GM12878 (cell line): ENCODE measurements around the gene MSRB2.

Source experiments
- CBX5 ChIP-seq: sonication (generic); IDR thresholded peaks from 2 replicates; pipeline ENCODE4 v1.6.1; 2016; ENCODE audit warnings: low read depth, moderate library complexity, mild to moderate bottlenecking, inconsistent platforms
- CEBPB ChIP-seq, 2 experiments: fragments of 150-350 bp in 1 of 2; IDR thresholded peaks; 2 replicates each; pipeline ENCODE4 v1.6.1; 2012 to 2014; ENCODE audit warnings: low read depth in 2 of 2, low read length in 2 of 2, borderline replicate concordance in 1 of 2, inconsistent platforms in 1 of 2
- EED ChIP-seq: sonication (generic); IDR thresholded peaks from 2 replicates; pipeline ENCODE4 v1.6.1; 2016; ENCODE audit warnings: antibody characterized with exemption, low read depth
- POLR2A ChIP-seq: IDR thresholded peaks from 2 replicates; pipeline ENCODE4 v1.6.1; 2011; ENCODE audit warnings: low read depth, mild to moderate bottlenecking, low read length
- ZBED1 ChIP-seq: IDR thresholded peaks from 2 replicates; pipeline ENCODE4 v1.6.1; 2016; ENCODE audit warnings: borderline replicate concordance
- TF ChIP-seq, protein P1 (sequence below): IDR thresholded peaks from 2 replicates; pipeline ENCODE4 v1.6.1; 2012; ENCODE audit warnings: mild to moderate bottlenecking, low read depth, low read length
- TF ChIP-seq, protein P2 (sequence below): fragments of 450-650 bp; IDR thresholded peaks from 2 replicates; pipeline ENCODE4 v1.6.1; 2018; ENCODE audit warnings: mild to moderate bottlenecking, low read depth, moderate library complexity; ENCODE audit not compliant: partially characterized antibody
- TF ChIP-seq, protein P3 (sequence below), 3 experiments: IDR thresholded peaks in 2 of 3; conservative IDR thresholded peaks in 1 of 3; 2 replicates each; pipeline ENCODE4 v1.5.1; 2011; ENCODE audit warnings: low read depth in 3 of 3, low read length in 3 of 3, mild to moderate bottlenecking in 3 of 3, control low read depth in 2 of 3, moderate library complexity in 2 of 3, inconsistent platforms in 1 of 3, mixed read lengths in 1 of 3; ENCODE audit not compliant: control insufficient read depth in 2 of 3, insufficient read depth in 1 of 3; ENCODE audit errors: extremely low read depth in 1 of 3
- TF ChIP-seq, protein P4 (sequence below): IDR thresholded peaks from 2 replicates; pipeline ENCODE4 v1.6.1; 2012; ENCODE audit warnings: low read depth, low read length, improper control_type of control experiment

DNA sequence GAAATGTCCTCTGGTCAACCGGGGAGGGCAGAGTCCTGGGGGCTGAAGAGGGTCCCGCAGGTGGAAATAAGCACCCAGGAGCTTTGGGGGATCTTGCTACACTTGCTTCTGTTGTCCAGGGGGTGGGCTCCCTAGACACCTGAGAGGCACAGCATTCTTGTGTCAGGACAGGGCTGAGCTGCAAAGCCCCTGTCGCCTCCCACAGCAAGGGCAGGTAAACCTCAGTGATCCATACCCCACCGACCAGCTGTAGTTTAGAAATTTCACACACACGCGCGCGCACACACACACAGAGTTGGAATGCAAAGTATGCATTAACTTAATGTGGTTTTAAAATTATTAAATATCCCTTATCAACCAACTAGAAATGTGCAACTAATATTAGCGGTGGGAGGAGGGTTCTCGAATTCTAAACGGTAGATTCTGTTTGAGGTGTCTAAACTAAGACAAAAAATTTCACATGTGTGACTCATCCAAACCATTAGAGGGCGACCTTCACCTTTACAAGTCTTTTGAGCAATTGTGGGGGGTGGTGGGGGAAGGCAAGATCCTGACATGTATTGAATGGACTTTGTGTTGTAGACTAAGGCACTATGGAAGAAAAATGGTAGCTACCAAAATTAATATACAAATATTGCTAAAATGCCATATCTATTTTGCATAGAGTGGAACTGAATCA lies 62.5 kb downstream of the MSRB2 start:
- no peak for TF ChIP-seq EED
- TF ChIP-seq, protein P1, sequence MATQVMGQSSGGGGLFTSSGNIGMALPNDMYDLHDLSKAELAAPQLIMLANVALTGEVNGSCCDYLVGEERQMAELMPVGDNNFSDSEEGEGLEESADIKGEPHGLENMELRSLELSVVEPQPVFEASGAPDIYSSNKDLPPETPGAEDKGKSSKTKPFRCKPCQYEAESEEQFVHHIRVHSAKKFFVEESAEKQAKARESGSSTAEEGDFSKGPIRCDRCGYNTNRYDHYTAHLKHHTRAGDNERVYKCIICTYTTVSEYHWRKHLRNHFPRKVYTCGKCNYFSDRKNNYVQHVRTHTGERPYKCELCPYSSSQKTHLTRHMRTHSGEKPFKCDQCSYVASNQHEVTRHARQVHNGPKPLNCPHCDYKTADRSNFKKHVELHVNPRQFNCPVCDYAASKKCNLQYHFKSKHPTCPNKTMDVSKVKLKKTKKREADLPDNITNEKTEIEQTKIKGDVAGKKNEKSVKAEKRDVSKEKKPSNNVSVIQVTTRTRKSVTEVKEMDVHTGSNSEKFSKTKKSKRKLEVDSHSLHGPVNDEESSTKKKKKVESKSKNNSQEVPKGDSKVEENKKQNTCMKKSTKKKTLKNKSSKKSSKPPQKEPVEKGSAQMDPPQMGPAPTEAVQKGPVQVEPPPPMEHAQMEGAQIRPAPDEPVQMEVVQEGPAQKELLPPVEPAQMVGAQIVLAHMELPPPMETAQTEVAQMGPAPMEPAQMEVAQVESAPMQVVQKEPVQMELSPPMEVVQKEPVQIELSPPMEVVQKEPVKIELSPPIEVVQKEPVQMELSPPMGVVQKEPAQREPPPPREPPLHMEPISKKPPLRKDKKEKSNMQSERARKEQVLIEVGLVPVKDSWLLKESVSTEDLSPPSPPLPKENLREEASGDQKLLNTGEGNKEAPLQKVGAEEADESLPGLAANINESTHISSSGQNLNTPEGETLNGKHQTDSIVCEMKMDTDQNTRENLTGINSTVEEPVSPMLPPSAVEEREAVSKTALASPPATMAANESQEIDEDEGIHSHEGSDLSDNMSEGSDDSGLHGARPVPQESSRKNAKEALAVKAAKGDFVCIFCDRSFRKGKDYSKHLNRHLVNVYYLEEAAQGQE, result no peak
- TF ChIP-seq, protein P2, sequence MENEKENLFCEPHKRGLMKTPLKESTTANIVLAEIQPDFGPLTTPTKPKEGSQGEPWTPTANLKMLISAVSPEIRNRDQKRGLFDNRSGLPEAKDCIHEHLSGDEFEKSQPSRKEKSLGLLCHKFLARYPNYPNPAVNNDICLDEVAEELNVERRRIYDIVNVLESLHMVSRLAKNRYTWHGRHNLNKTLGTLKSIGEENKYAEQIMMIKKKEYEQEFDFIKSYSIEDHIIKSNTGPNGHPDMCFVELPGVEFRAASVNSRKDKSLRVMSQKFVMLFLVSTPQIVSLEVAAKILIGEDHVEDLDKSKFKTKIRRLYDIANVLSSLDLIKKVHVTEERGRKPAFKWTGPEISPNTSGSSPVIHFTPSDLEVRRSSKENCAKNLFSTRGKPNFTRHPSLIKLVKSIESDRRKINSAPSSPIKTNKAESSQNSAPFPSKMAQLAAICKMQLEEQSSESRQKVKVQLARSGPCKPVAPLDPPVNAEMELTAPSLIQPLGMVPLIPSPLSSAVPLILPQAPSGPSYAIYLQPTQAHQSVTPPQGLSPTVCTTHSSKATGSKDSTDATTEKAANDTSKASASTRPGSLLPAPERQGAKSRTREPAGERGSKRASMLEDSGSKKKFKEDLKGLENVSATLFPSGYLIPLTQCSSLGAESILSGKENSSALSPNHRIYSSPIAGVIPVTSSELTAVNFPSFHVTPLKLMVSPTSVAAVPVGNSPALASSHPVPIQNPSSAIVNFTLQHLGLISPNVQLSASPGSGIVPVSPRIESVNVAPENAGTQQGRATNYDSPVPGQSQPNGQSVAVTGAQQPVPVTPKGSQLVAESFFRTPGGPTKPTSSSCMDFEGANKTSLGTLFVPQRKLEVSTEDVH, result no peak
- TF ChIP-seq, protein P3, sequence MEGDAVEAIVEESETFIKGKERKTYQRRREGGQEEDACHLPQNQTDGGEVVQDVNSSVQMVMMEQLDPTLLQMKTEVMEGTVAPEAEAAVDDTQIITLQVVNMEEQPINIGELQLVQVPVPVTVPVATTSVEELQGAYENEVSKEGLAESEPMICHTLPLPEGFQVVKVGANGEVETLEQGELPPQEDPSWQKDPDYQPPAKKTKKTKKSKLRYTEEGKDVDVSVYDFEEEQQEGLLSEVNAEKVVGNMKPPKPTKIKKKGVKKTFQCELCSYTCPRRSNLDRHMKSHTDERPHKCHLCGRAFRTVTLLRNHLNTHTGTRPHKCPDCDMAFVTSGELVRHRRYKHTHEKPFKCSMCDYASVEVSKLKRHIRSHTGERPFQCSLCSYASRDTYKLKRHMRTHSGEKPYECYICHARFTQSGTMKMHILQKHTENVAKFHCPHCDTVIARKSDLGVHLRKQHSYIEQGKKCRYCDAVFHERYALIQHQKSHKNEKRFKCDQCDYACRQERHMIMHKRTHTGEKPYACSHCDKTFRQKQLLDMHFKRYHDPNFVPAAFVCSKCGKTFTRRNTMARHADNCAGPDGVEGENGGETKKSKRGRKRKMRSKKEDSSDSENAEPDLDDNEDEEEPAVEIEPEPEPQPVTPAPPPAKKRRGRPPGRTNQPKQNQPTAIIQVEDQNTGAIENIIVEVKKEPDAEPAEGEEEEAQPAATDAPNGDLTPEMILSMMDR (IDR thresholded peaks at IDR 0.05 in 2 of 3, conservative IDR thresholded peaks at IDR 0.05 in 1 of 3; ENCODE audit: control insufficient read depth in 2 of 3, extremely low read depth in 1 of 3, insufficient read depth in 1 of 3, low read depth in 3 of 3, low read length in 3 of 3), result peak in 2 of 3 experiments; percentile 48 to 49; a peak in 3 of 6 replicates
- no peak for TF ChIP-seq CBX5
- TF ChIP-seq POLR2A, result no peak
- TF ChIP-seq ZBED1, result no peak
- TF ChIP-seq CEBPB (IDR thresholded peaks at IDR 0.05; ENCODE audit: borderline replicate concordance in 1 of 2, low read depth in 2 of 2, low read length in 2 of 2), result no peak
- TF ChIP-seq, protein P4, sequence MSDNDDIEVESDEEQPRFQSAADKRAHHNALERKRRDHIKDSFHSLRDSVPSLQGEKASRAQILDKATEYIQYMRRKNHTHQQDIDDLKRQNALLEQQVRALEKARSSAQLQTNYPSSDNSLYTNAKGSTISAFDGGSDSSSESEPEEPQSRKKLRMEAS, result no peak
